ENCODE results near the gene DISP2.

The DISP2 gene

DNA sequence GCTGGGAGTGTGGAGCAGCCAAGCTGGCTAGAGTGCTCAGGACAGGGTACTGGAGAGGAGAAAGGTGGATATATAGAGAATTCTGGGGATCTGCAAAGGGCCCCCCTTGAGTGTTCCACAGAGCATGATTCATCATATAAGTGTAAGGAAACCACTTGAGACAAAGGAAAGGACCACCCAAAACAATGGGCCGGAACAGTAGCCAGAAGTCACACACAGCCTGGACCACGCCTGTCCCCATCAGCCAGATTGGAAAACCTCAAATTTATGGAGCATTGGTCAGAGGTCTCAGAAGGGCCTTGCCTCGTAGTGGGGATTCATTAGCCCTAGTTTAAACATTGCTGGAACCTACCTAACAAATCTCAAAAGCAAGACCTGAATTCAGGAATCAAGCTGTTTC is 19.6 kb downstream of the DISP2 start:
- CTCF ChIA-PET: interaction anchor here (1.2 kb wide), 1 partner anchor 9 kb away, joined by 5 read pairs; no protein-coding TSS in a partner anchor
- DNase-seq (ENCODE audit: low spot score): no peak
- POLR2A ChIA-PET (ENCODE audit: low non-redundant PET): no interaction called here
- no peak overlapping the region for H3K27ac ChIP-seq
- TF ChIP-seq, protein P1, sequence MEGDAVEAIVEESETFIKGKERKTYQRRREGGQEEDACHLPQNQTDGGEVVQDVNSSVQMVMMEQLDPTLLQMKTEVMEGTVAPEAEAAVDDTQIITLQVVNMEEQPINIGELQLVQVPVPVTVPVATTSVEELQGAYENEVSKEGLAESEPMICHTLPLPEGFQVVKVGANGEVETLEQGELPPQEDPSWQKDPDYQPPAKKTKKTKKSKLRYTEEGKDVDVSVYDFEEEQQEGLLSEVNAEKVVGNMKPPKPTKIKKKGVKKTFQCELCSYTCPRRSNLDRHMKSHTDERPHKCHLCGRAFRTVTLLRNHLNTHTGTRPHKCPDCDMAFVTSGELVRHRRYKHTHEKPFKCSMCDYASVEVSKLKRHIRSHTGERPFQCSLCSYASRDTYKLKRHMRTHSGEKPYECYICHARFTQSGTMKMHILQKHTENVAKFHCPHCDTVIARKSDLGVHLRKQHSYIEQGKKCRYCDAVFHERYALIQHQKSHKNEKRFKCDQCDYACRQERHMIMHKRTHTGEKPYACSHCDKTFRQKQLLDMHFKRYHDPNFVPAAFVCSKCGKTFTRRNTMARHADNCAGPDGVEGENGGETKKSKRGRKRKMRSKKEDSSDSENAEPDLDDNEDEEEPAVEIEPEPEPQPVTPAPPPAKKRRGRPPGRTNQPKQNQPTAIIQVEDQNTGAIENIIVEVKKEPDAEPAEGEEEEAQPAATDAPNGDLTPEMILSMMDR (conservative IDR thresholded peaks at IDR 0.05; ENCODE audit: low read depth): no peak

DNA sequence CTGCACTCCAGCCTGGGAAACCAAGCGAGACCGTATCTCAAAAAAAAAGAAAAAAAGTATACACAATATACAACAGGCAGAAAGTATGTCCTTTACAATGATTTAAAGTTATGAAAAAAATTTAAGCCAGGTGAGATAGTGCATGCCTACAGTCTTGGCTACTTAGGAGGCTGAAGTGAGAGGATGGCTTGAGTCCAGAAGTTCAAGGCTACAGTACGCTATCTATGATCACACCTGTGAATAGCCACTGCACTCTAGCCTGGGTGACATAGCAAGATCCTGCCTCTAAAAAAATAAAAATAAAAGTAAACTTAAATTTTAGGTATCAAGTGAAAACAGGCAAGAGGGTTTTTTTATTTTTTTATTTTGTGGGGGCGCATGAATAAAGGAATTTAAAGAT is 21.4 kb downstream of the DISP2 start:
- no peak for DNase-seq (ENCODE audit: low spot score)
- ChIA-PET POLR2A (ENCODE audit: low non-redundant PET) (interaction anchor here (0.7 kb wide), 1 partner anchor 1010 kb away, joined by 6 read pairs; no protein-coding TSS in a partner anchor), CTCF (interaction anchor here (0.8 to 1.2 kb wide), 3 partner anchors 12 to 70 kb away, joined by 3 to 7 read pairs (median 3); no protein-coding TSS in a partner anchor)
- TF ChIP-seq, protein P1 (conservative IDR thresholded peaks at IDR 0.05; ENCODE audit: low read depth): no peak
- H3K27ac ChIP-seq: peak overlapping the region; percentile 91

DNA sequence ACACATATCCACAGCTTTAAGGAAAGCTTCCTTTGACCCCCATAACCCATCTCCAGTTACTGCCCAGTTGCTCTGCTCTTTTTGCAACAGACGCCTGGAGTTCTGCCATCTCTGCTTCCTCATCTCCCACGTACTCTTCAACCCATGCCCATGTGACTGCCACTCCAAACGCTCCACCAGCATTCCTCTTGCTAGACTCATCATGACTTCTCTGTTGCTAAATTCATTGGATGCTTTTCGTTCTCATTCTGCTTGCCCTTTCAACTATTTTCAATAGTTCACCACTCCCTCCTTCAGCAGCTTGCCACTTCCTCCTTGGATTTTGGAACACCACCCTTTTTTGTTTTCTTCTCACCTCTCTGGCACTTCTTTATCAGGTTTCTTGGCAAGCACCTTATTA is 21.8 kb downstream of the DISP2 start:
- POLR2A ChIA-PET (ENCODE audit: low non-redundant PET): no interaction called here
- TF ChIP-seq, protein P1 (conservative IDR thresholded peaks at IDR 0.05; ENCODE audit: low read depth): no peak
- peak overlapping the region; percentile 91 for H3K27ac ChIP-seq
- DNase-seq (ENCODE audit: low spot score): peak; percentile 95
- CTCF ChIA-PET: interaction anchor here (0.6 to 0.9 kb wide), 3 partner anchors 42 to 70 kb away, joined by 3 read pairs; no protein-coding TSS in a partner anchor

DNA sequence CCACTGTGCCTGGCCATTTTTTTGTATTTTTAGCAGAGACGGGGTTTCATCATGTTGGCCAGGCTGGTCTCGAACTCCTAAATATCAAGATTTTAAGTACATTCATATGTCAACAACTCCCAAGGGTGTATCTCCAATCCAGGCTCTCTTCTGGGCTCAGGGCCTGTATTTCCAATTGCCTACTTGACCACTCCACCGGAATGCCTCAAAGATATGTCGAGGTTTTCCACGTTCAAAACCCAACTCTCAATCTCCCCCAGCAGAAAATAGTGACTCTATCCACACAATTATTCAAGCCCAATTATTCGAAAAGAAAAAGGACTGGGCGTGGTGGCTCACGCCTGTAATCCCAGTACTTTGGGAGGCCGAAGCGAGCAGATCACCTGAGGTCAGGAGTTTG is 22.6 kb downstream of the DISP2 start:
- TF ChIP-seq, protein P1 (conservative IDR thresholded peaks at IDR 0.05; ENCODE audit: low read depth): no peak
- H3K27ac ChIP-seq: peak overlapping the region; percentile 91
- CTCF ChIA-PET: no interaction called here
- no peak for DNase-seq (ENCODE audit: low spot score)
- POLR2A ChIA-PET (ENCODE audit: low non-redundant PET): no interaction called here

DNA sequence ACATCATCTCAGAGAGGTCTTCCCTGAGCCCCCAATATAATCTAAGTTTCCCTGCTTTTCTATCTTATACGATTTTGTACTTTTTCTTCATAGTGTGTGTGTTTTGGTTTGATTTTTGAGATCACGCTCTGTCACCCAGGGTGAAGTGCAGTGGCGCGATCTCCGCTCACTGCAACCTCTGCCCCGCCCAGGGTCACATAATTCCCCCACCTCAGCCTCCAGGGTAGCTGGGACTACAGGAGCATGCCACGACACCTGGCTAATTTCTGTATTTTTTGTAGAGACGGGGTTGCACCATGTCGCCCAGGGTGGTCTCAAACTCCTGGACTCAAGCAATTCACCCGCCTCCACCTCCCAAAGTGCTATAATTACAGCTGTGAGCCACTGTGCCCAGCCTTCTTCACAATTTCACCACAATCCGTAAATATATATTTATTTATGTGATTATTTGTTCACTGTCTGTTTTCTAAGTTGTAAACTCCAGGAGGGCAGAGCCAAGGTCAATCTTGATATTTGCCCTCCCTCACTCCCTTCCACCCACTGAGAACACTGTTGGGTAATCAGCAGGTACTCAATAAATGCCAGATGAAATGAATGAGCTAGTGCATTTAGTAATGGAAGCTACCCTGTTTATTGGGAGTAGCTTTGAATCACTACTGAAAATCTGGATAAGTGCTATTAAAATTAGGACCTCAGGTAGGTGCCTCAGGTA is 24.0 kb downstream of the DISP2 start:
- CTCF ChIA-PET: interaction anchor here (1.9 kb wide), 1 partner anchor 15 kb away, joined by 4 read pairs; no protein-coding TSS in a partner anchor
- peak overlapping the region; percentile 79 for H3K27ac ChIP-seq
- TF ChIP-seq, protein P1 (conservative IDR thresholded peaks at IDR 0.05; ENCODE audit: low read depth): no peak

DNA sequence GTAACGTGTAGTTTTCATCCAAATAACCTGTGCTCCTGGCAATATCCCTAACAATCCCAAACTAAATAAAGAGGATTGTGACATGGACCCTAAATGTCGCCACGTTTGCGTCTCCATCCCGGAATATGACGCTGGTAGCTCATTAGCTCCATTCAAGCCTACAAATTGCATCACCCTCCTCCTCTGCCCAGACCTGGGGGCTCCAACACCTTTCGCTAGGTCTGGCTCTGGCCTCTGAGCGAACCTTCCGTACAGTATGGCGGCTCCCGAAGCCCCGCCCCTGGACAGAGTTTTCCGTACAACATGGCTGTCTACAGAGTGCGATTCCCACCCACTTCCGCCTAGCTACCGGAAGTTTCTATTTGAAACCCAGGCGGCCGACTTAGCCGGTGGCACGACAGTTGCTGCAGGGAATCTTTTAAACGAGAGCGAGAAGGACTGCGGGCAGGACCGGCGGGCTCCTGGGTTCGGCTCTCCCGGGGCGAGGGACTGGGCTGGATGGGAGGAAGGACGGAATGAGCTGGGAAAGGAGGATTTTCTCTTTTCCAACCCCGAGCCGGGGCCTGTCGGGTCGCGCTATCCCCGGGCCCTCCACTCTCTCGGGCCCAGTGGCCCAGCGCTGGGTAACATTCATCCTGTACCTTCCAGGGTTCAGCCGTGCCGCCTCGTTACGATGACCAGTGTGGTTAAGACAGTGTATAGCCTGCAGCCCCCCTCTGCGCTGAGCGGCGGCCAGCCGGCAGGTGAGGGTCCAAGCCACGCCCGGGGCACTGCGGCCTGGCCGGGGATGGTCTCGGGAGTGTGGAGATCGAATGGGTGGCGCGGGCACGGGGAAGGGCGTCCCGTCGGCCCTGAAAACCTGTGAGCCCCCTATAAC is 24.8 kb downstream of the DISP2 start, which contains the start of gene KNSTRN:
KNSTRN (plus strand) TSS at position 142 of the 877 bp plus-strand sequence; CDS start at position 257, 115 bp downstream.
- POLR2A ChIA-PET (ENCODE audit: low non-redundant PET): interaction anchor here (1.1 kb wide), 1 partner anchor 23 kb away, joined by 4 read pairs; the partner anchor contains the start of gene IVD
- CTCF ChIA-PET: interaction anchor here (1.1 to 1.9 kb wide), 2 partner anchors 15 to 63 kb away, joined by 4 to 5 read pairs; no protein-coding TSS in a partner anchor
- TF ChIP-seq, protein P1 (conservative IDR thresholded peaks at IDR 0.05; ENCODE audit: low read depth): no peak
- H3K27ac ChIP-seq: peak within 1 kb of the TSS; percentile 79
- peak; percentile 96 for DNase-seq (ENCODE audit: low spot score)

More for the DNA sequence above, 24.0 kb downstream of the DISP2 start:
- POLR2A ChIA-PET (ENCODE audit: low non-redundant PET): no interaction called here
- no peak for DNase-seq (ENCODE audit: low spot score)
